HepG2 (cell line): ENCODE measurements around the gene PRDX2. TPM values are rescaled to one million over a fixed set of nuclear protein-coding genes. Genes with fewer than 3 reads are reported as not detected.

ENCODE experiments used
- KLF13 ChIP-seq: sonication (generic); formaldehyde crosslinking; IDR thresholded peaks from 2 replicates; pipeline ENCODE4 v1.4.0; 2020; ENCODE audit warnings: mild to moderate bottlenecking, missing genetic modification reagents
- MED1 ChIP-seq: sonication (generic); formaldehyde crosslinking; IDR thresholded peaks from 2 replicates; pipeline ENCODE4 v1.4.0; 2020; ENCODE audit warnings: missing genetic modification reagents
- MYC ChIP-seq: sonication (generic); formaldehyde crosslinking; IDR thresholded peaks from 2 replicates; pipeline ENCODE4 v1.9.0; 2021; ENCODE audit warnings: missing genetic modification reagents, borderline replicate concordance
- NFIC ChIP-seq: IDR thresholded peaks from 2 replicates; pipeline ENCODE4 v1.6.1; 2012; ENCODE audit warnings: mild to moderate bottlenecking, low read length, inconsistent platforms
- NR2C2 ChIP-seq: sonication (generic); formaldehyde crosslinking; IDR thresholded peaks from 2 replicates; pipeline ENCODE4 v1.4.0; 2020; ENCODE audit warnings: missing genetic modification reagents, mild to moderate bottlenecking, moderate library complexity, borderline replicate concordance
- POLR2G ChIP-seq: fragments of 200-400 bp; formaldehyde crosslinking; IDR thresholded peaks from 2 replicates; pipeline ENCODE4 v1.6.1; 2018; ENCODE audit warnings: mild to moderate bottlenecking, low read depth, low read length, moderate library complexity
- SRY ChIP-seq: sonication (generic); formaldehyde crosslinking; IDR thresholded peaks from 2 replicates; pipeline ENCODE4 v1.8.0; 2022; ENCODE audit warnings: mild to moderate bottlenecking, missing genetic modification reagents
- ZNF558 ChIP-seq: sonication (generic); formaldehyde crosslinking; IDR thresholded peaks from 2 replicates; pipeline ENCODE4 v1.9.0; 2022; ENCODE audit warnings: mild to moderate bottlenecking, missing genetic modification reagents, borderline replicate concordance
- ZNF75D ChIP-seq: sonication (generic); formaldehyde crosslinking; IDR thresholded peaks from 2 replicates; pipeline ENCODE4 v1.8.1; 2023; ENCODE audit warnings: missing genetic modification reagents, mild to moderate bottlenecking, borderline replicate concordance
- polyA plus RNA-seq, 8 experiments: library from polyadenylated mRNA; depleted of rRNA in 3 of 8; stranded (reverse) in 7 of 8; unstranded in 1 of 8; fragments of >200 nt; fragmentation: Illumina TruSeq in 4 of 8; extraction: Trizol in 4 of 8; gene quantifications; 2 replicates each; pipeline versions ENCODE4 v1.2.1 to v1.2.3, GENCODE V29; 2011 to 2016; ENCODE audit warnings: low read depth in 4 of 8, missing spikeins in 1 of 8, mixed read lengths in 1 of 8; ENCODE audit not compliant: insufficient read depth in 1 of 8
- total RNA-seq, 5 experiments: library from RNA; depleted of rRNA; stranded (reverse); fragments of >200 nt; fragmentation: Illumina TruSeq; extraction: Trizol; gene quantifications; 2 replicates each; pipeline ENCODE4 v1.2.3, GENCODE V29; 2016; ENCODE audit warnings: low read depth in 1 of 5
- TF ChIP-seq, protein P1 (sequence below): sonication (generic); formaldehyde crosslinking; IDR thresholded peaks from 2 replicates; pipeline ENCODE4 v1.5.1; 2020; ENCODE audit warnings: mild to moderate bottlenecking, missing genetic modification reagents, moderate library complexity
- TF ChIP-seq, protein P2 (sequence below): sonication (generic); formaldehyde crosslinking; IDR thresholded peaks from 2 replicates; pipeline ENCODE4 v1.5.0; 2020; ENCODE audit warnings: missing genetic modification reagents
- TF ChIP-seq, protein P3 (sequence below): sonication (generic); formaldehyde crosslinking; IDR thresholded peaks from 2 replicates; pipeline ENCODE4 v1.8.1; 2023; ENCODE audit warnings: mild to moderate bottlenecking, moderate library complexity, missing genetic modification reagents
- TF ChIP-seq, protein P4 (sequence below): sonication (generic); formaldehyde crosslinking; IDR thresholded peaks from 2 replicates; pipeline ENCODE4 v1.4.0; 2020; ENCODE audit warnings: missing genetic modification reagents
- TF ChIP-seq, protein P5 (sequence below): sonication (generic); formaldehyde crosslinking; IDR thresholded peaks from 2 replicates; pipeline ENCODE4 v1.5.1; 2020; ENCODE audit warnings: mild to moderate bottlenecking, missing genetic modification reagents, borderline replicate concordance
- TF ChIP-seq, protein P6 (sequence below): IDR thresholded peaks from 2 replicates; pipeline ENCODE4 v1.6.1; 2016; ENCODE audit warnings: missing compliant biosample characterization, missing genetic modification reagents, borderline replicate concordance
- TF ChIP-seq, protein P7 (sequence below): IDR thresholded peaks from 2 replicates; pipeline ENCODE4 v1.6.1; 2018; ENCODE audit warnings: missing genetic modification reagents

PRDX2 gene
- total and polyA plus RNA-seq, 2 of the 13 experiments (the other 11 are each of a cell fraction or from before 2014, with no cell fraction given), result 218 to 381 TPM

DNA sequence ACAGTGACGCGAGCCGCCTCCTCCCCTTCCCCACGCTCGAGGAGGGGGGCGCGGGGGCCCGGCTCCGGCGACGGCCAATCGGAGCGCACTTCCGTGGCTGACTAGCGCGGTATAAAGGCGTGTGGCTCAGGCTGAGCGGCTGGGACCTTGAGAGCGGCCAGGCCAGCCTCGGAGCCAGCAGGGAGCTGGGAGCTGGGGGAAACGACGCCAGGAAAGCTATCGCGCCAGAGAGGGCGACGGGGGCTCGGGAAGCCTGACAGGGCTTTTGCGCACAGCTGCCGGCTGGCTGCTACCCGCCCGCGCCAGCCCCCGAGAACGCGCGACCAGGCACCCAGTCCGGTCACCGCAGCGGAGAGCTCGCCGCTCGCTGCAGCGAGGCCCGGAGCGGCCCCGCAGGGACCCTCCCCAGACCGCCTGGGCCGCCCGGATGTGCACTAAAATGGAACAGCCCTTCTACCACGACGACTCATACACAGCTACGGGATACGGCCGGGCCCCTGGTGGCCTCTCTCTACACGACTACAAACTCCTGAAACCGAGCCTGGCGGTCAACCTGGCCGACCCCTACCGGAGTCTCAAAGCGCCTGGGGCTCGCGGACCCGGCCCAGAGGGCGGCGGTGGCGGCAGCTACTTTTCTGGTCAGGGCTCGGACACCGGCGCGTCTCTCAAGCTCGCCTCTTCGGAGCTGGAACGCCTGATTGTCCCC is 10.1 kb downstream of the PRDX2 start, which contains the start of gene JUNB (continued):
- TF ChIP-seq, protein P1, sequence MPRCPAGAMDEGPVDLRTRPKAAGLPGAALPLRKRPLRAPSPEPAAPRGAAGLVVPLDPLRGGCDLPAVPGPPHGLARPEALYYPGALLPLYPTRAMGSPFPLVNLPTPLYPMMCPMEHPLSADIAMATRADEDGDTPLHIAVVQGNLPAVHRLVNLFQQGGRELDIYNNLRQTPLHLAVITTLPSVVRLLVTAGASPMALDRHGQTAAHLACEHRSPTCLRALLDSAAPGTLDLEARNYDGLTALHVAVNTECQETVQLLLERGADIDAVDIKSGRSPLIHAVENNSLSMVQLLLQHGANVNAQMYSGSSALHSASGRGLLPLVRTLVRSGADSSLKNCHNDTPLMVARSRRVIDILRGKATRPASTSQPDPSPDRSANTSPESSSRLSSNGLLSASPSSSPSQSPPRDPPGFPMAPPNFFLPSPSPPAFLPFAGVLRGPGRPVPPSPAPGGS (CRISPR knock-in tag), result no peak
- TF ChIP-seq, protein P2, sequence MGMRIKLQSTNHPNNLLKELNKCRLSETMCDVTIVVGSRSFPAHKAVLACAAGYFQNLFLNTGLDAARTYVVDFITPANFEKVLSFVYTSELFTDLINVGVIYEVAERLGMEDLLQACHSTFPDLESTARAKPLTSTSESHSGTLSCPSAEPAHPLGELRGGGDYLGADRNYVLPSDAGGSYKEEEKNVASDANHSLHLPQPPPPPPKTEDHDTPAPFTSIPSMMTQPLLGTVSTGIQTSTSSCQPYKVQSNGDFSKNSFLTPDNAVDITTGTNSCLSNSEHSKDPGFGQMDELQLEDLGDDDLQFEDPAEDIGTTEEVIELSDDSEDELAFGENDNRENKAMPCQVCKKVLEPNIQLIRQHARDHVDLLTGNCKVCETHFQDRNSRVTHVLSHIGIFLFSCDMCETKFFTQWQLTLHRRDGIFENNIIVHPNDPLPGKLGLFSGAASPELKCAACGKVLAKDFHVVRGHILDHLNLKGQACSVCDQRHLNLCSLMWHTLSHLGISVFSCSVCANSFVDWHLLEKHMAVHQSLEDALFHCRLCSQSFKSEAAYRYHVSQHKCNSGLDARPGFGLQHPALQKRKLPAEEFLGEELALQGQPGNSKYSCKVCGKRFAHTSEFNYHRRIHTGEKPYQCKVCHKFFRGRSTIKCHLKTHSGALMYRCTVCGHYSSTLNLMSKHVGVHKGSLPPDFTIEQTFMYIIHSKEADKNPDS (CRISPR knock-in tag), result 0 out of 2 replicates have a peak, but pooled peaks have one; percentile 59
- TF ChIP-seq, protein P3, sequence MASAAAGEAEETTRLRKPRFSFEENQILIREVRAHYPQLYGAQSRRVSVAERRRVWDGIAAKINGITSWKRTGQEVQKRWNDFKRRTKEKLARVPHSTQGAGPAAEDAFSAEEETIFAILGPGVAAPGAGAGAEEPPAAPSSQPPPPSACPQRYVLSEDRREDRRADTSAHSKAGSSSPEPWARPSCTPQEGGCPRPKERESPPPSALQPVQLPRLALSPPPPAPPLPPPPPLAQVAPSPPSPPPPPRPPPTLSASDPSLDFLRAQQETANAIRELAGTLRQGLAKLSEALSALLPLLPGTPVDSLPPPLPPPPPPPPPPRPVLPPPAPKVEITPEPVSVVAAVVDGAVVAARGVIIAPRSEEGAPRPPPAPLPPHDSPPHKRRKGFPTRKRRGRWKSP (CRISPR knock-in tag), result peak; percentile 87; the same call in 1 of the 2 replicates
- TF ChIP-seq, protein P4, sequence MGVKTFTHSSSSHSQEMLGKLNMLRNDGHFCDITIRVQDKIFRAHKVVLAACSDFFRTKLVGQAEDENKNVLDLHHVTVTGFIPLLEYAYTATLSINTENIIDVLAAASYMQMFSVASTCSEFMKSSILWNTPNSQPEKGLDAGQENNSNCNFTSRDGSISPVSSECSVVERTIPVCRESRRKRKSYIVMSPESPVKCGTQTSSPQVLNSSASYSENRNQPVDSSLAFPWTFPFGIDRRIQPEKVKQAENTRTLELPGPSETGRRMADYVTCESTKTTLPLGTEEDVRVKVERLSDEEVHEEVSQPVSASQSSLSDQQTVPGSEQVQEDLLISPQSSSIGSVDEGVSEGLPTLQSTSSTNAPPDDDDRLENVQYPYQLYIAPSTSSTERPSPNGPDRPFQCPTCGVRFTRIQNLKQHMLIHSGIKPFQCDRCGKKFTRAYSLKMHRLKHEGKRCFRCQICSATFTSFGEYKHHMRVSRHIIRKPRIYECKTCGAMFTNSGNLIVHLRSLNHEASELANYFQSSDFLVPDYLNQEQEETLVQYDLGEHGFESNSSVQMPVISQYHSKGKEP (CRISPR knock-in tag), result peak; percentile 78; the same call in 1 of the 2 replicates
- TF ChIP-seq NR2C2 (CRISPR knock-in tag) (peak; percentile 36; the same call in 1 of the 2 replicates), NFIC (no peak), MED1 (CRISPR knock-in tag) (peak; percentile 90), KLF13 (CRISPR knock-in tag) (no peak), ZNF75D (CRISPR knock-in tag) (no peak), MYC (peak; percentile 86; the same call in 1 of the 2 replicates), POLR2G (peak; percentile 100), ZNF558 (CRISPR knock-in tag) (0 out of 2 replicates have a peak, but pooled peaks have one; percentile 71), SRY (CRISPR knock-in tag) (peak; percentile 96)
- TF ChIP-seq, protein P5, sequence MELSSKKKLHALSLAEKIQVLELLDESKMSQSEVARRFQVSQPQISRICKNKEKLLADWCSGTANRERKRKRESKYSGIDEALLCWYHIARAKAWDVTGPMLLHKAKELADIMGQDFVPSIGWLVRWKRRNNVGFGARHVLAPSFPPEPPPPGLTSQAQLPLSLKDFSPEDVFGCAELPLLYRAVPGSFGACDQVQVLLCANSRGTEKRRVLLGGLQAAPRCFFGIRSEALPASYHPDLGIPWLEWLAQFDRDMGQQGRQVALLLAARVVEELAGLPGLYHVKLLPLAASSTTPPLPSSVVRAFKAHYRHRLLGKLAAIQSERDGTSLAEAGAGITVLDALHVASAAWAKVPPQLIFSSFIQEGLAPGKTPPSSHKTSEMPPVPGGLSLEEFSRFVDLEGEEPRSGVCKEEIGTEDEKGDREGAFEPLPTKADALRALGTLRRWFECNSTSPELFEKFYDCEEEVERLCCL (CRISPR knock-in tag), result no peak
- TF ChIP-seq, protein P6, sequence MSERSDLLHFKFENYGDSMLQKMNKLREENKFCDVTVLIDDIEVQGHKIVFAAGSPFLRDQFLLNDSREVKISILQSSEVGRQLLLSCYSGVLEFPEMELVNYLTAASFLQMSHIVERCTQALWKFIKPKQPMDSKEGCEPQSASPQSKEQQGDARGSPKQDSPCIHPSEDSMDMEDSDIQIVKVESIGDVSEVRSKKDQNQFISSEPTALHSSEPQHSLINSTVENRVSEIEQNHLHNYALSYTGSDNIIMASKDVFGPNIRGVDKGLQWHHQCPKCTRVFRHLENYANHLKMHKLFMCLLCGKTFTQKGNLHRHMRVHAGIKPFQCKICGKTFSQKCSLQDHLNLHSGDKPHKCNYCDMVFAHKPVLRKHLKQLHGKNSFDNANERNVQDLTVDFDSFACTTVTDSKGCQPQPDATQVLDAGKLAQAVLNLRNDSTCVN (CRISPR knock-in tag), result peak; percentile 67; the same call in 1 of the 2 replicates
- TF ChIP-seq, protein P7, sequence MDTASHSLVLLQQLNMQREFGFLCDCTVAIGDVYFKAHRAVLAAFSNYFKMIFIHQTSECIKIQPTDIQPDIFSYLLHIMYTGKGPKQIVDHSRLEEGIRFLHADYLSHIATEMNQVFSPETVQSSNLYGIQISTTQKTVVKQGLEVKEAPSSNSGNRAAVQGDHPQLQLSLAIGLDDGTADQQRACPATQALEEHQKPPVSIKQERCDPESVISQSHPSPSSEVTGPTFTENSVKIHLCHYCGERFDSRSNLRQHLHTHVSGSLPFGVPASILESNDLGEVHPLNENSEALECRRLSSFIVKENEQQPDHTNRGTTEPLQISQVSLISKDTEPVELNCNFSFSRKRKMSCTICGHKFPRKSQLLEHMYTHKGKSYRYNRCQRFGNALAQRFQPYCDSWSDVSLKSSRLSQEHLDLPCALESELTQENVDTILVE (CRISPR knock-in tag), result peak; percentile 87; the same call in 1 of the 2 replicates
